Activated T-cell treated with anti-CD3 and anti-CD28 coated beads for 1 hour (primary cell): ENCODE results near the gene KIF18B.
A peak's percentile ranks its signal among the peaks of the same experiment; 100 is the strongest.

Source experiments
- DNase-seq: peaks from one replicate; pipeline ENCODE4 v3.0.0-alpha.2; 2020; ENCODE audit warnings: low read depth

The KIF18B gene

GRCh38 chr17:44905006-44906000, 42.3 kb downstream of the KIF18B start:
- no peak for DNase-seq

GRCh38 chr17:44904001-44904984, 43.3 kb downstream of the KIF18B start:
- no peak for DNase-seq

GRCh38 chr17:44903012-44903685, 44.4 kb downstream of the KIF18B start:
- DNase-seq, result no peak

- no peak for DNase-seq
Measured at GRCh38 chr17:44902135-44902760, 45.3 kb downstream of the KIF18B start.

GRCh38 chr17:44901411-44901921, 46.1 kb downstream of the KIF18B start:
- no peak for DNase-seq

- no peak for DNase-seq
Measured at GRCh38 chr17:44900894-44901293, 46.7 kb downstream of the KIF18B start.

GRCh38 chr17:44899074-44899782, 48.3 kb downstream of the KIF18B start, which contains the start of gene EFTUD2:
Gene EFTUD2 (minus strand): TSS chr17:44899445. CDS start chr17:44894521, 4,924 bp downstream.
- DNase-seq, result peak; percentile 91

GRCh38 chr17:44898768-44899073, 48.9 kb downstream of the KIF18B start:
- DNase-seq, result no peak

GRCh38 chr17:44894642-44895041, 52.9 kb downstream of the KIF18B start:
- DNase-seq, result no peak

- no peak for DNase-seq
Measured at GRCh38 chr17:44892250-44892649, 55.3 kb downstream of the KIF18B start.

- DNase-seq, result no peak
Measured at GRCh38 chr17:44889003-44889402, 58.6 kb downstream of the KIF18B start.

- no peak for DNase-seq
Measured at GRCh38 chr17:44887971-44888954, 59.3 kb downstream of the KIF18B start.

- DNase-seq, result no peak
Measured at GRCh38 chr17:44887016-44887415, 60.6 kb downstream of the KIF18B start.

GRCh38 chr17:44884941-44885340, 62.6 kb downstream of the KIF18B start:
- DNase-seq, result no peak

GRCh38 chr17:44881145-44881544, 66.4 kb downstream of the KIF18B start:
- no peak for DNase-seq

- no peak for DNase-seq
Measured at GRCh38 chr17:44880062-44880461, 67.5 kb downstream of the KIF18B start.

GRCh38 chr17:44879376-44879775, 68.2 kb downstream of the KIF18B start:
- no peak for DNase-seq

GRCh38 chr17:44878627-44879221, 68.8 kb downstream of the KIF18B start:
- peak; percentile 11 for DNase-seq

GRCh38 chr17:44877121-44877520, 70.5 kb downstream of the KIF18B start:
- DNase-seq, result no peak
